ENCODE results near the gene C16orf95. TPM values are rescaled to one million over a fixed set of nuclear protein-coding genes. Genes with fewer than 3 reads are reported as not detected.
"Not testable (repeated sequence)": the region's sequence is repeated elsewhere in the genome, so short reads cannot be mapped to it uniquely, and the experiment has no call there.

The C16orf95 gene
- total RNA-seq, 1 experiment from 2014 or later: 2.6 TPM

DNA sequence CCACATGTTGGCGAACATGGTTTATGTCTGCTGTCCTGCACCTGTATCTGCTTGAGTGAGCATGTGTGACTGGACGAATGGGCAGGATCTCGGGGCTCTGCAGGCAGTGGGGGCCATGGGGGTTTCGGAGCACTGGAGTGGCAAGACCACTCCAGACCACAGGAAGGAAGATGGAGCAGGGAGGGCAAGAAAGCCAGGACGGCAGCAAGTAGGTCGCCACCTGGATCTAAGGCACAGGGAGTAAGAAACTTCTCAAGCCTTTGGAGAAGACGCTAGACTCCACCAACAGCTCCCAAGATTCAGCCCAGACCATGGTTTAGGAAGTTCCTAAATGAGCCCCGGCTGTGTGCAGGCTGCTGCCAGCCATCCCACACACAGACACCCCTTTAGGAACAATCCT lies 32.8 kb upstream of the C16orf95 start:
- in situ Hi-C loops (cut with HindIII; ENCODE audit: low pct_unique_long_range_greater_than_20kb, low sequenced_read_pairs): no loop called here

DNA sequence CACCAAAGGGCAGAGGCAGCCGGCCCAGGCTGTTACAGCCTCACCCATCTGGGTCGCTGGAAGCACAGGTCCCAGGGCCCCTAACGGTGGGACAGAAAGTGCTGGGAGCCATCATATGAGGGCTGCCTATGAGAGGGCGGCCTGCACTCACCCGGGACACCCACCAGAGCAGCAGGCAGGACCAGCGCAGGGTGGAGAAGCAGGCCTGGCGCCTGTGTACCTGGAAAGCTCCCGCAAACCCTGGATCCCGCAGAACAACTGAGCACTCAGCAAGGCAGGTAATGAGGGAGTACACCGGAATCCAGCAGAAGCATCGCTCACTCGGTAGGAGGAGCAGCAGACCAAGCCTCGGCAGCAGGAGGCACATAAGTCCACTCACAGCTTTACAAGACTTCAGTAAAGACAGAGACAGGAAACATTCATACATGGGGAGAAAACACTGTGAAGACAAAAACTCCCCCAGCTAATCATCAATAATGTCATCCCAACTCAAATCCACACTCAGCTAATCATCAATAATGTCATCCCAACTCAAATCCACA lies 31.5 kb upstream of the C16orf95 start:
- in situ Hi-C loops (cut with HindIII; ENCODE audit: low pct_unique_long_range_greater_than_20kb, low sequenced_read_pairs): no loop called here
- no peak for DNase-seq (ENCODE audit: low read depth, low spot score)

More for the DNA sequence above, 32.8 kb upstream of the C16orf95 start:
- no peak for DNase-seq (ENCODE audit: low read depth, low spot score)

GRCh38 chr16:87347932-87348615 lies 30.9 kb upstream of the C16orf95 start:
- no peak for DNase-seq (ENCODE audit: low read depth, low spot score)
- in situ Hi-C loops (cut with HindIII; ENCODE audit: low pct_unique_long_range_greater_than_20kb, low sequenced_read_pairs): no loop called here

- in situ Hi-C loops (cut with HindIII; ENCODE audit: low pct_unique_long_range_greater_than_20kb, low sequenced_read_pairs): no loop called here
- DNase-seq (ENCODE audit: low read depth, low spot score): no peak
Observed at GRCh38 chr16:87346517-87347060, 29.4 kb upstream of the C16orf95 start.

DNA sequence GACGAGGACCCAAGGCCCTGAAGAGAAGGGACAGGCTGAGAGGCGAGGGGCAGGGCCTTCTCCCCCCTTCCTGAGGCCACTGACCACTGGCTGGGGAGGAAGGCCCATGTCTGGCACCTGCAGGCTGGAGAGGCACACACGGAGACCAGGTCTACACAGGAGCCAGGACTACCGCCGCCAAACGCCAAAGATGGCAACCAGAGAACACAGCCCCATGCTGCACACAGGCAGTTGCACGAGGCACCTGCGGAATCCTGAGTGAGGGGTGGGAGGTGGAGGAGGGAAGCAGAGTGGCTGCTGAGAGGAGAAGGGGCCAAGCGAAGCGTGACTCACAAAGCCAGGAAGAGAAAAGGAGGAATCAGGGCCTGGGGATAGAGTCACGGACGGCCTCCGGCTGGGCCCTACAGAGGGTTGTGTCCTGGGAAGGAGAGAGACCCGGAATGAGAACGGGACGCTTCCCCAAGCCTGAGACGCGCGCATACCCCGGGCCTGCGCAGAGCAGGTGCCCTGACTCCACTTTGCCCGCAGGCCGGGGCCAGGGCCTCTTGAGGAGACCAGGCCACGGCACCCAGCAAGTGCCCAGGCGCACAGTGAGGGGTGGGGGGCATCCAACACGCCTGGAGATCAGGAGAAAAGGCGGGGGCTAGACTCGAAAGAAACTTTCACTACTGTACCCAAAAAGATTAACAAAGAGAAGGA lies 28.7 kb upstream of the C16orf95 start:
- DNase-seq (ENCODE audit: low read depth, low spot score): no peak
- in situ Hi-C loops (cut with HindIII; ENCODE audit: low pct_unique_long_range_greater_than_20kb, low sequenced_read_pairs): no loop called here

GRCh38 chr16:87344931-87345631 lies 27.9 kb upstream of the C16orf95 start:
- DNase-seq (ENCODE audit: low read depth, low spot score): no peak
- in situ Hi-C loops (cut with HindIII; ENCODE audit: low pct_unique_long_range_greater_than_20kb, low sequenced_read_pairs): no loop called here

GRCh38 chr16:87344165-87344930 lies 27.2 kb upstream of the C16orf95 start:
- in situ Hi-C loops (cut with HindIII; ENCODE audit: low pct_unique_long_range_greater_than_20kb, low sequenced_read_pairs): no loop called here
- no peak for DNase-seq (ENCODE audit: low read depth, low spot score)

- in situ Hi-C loops (cut with HindIII; ENCODE audit: low pct_unique_long_range_greater_than_20kb, low sequenced_read_pairs): no loop called here
Observed at GRCh38 chr16:87343753-87344050, 26.5 kb upstream of the C16orf95 start.

GRCh38 chr16:87342978-87343752 lies 26.0 kb upstream of the C16orf95 start:
- DNase-seq (ENCODE audit: low read depth, low spot score): no peak
- in situ Hi-C loops (cut with HindIII; ENCODE audit: low pct_unique_long_range_greater_than_20kb, low sequenced_read_pairs): no loop called here

More at GRCh38 chr16:87343753-87344050, 26.5 kb upstream of the C16orf95 start:
- DNase-seq (ENCODE audit: low read depth, low spot score): no peak

- in situ Hi-C loops (cut with HindIII; ENCODE audit: low pct_unique_long_range_greater_than_20kb, low sequenced_read_pairs): no loop called here
- DNase-seq (ENCODE audit: low read depth, low spot score): no peak
Observed at GRCh38 chr16:87342504-87342903, 25.3 kb upstream of the C16orf95 start.

DNA sequence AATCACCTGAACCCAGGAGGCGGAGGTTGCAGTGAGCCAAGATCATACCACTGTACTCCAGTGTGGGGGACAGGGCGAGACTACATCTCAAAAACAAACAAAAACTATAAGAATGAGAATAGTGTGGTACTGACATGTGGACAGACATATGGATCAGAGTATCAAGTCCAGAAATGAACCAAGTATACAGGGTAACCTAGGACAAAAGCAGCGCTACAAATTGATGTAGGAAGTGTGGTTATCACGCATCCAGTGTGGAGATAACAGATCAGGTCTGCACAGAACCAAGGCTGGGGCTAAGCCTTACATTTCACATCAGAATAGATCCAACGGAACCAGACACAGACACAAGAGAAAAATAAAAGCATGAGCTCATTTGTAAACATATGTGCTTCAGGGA lies 23.0 kb upstream of the C16orf95 start:
- DNase-seq (ENCODE audit: low read depth, low spot score): no peak
- in situ Hi-C loops (cut with HindIII; ENCODE audit: low pct_unique_long_range_greater_than_20kb, low sequenced_read_pairs): no loop called here

DNA sequence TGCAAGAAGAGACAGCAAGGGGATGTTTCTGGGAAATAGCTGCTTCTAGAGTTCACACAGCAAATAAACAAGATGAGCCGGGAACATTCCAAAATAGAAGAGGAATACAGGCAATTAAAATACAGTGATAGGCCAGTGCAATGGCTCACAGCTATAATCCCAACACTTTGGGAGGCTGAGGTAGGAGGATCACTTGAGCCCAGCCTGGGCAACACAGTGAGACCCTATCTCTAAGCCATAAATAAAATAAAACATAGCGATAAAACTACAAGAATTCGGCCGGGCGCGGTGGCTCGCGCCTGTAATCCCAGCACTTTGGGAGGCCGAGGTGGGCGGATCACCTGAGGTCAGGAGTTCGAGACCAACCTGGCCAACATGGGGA lies 22.5 kb upstream of the C16orf95 start:
- in situ Hi-C loops (cut with HindIII; ENCODE audit: low pct_unique_long_range_greater_than_20kb, low sequenced_read_pairs): not testable (repeated sequence)

GRCh38 chr16:87339086-87339723 lies 22.0 kb upstream of the C16orf95 start:
- in situ Hi-C loops (cut with HindIII; ENCODE audit: low pct_unique_long_range_greater_than_20kb, low sequenced_read_pairs): no loop called here
- DNase-seq (ENCODE audit: low read depth, low spot score): no peak

More for the DNA sequence above, 22.5 kb upstream of the C16orf95 start:
- DNase-seq (ENCODE audit: low read depth, low spot score): not testable (repeated sequence)

DNA sequence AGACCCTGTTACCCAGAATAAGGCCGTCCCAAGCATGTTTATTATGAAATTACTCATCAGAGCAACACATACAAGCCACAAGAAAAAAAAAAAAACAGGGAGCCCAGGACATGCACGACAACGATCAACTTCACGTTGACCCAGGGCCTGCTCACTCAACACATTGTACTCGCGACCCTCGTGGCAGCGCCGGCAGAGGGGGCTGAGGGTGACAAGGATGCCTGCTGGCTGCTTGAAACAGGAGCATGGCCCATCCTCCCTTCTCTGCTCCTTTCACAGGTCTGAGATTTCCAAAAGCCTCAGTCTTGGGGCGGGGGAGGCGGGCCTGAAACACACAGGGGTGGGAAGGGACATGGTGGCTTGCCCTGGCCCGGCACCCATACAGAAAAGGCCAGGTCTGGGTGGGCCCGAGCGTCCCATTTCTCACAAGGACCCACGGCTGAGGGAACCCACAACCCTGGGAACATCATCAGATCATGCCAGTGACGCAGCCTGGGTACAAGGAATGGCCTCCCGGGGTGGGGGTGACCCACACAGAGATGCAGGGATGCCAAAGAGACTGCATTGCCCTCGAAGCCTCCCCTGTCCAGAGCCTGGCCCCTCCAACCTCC lies 21.1 kb upstream of the C16orf95 start:
- in situ Hi-C loops (cut with HindIII; ENCODE audit: low pct_unique_long_range_greater_than_20kb, low sequenced_read_pairs): no loop called here

GRCh38 chr16:87337262-87337771 lies 20.1 kb upstream of the C16orf95 start:
- in situ Hi-C loops (cut with HindIII; ENCODE audit: low pct_unique_long_range_greater_than_20kb, low sequenced_read_pairs): no loop called here
- no peak for DNase-seq (ENCODE audit: low read depth, low spot score)

More for the DNA sequence above, 21.1 kb upstream of the C16orf95 start:
- DNase-seq (ENCODE audit: low read depth, low spot score): no peak
